K562 (cell line): ENCODE measurements around the gene RASGRP1. TPM values are rescaled to one million over a fixed set of nuclear protein-coding genes. Genes with fewer than 3 reads are reported as not detected.

Experiments used
- CBX2 ChIP-seq: fragments of 200-600 bp; sonication (generic); IDR thresholded peaks from one replicate; pipeline ENCODE4 v1.6.1; 2012; ENCODE audit warnings: mild to moderate bottlenecking, low read length, inconsistent platforms; ENCODE audit not compliant: insufficient read depth, poor library complexity, severe bottlenecking
- FOXJ3 ChIP-seq: sonication (generic); formaldehyde crosslinking; IDR thresholded peaks from 2 replicates; pipeline ENCODE4 v1.4.0; 2020; ENCODE audit warnings: mild to moderate bottlenecking, missing genetic modification reagents
- GMEB1 ChIP-seq: fragments of 250-450 bp; sonication (Bioruptor Pico); IDR thresholded peaks from 2 replicates; pipeline ENCODE4 v1.4.0; 2020; ENCODE audit warnings: mild to moderate bottlenecking
- HBP1 ChIP-seq: fragments of 450-650 bp; formaldehyde crosslinking; IDR thresholded peaks from 2 replicates; pipeline ENCODE4 v1.4.0; 2022; ENCODE audit warnings: missing genetic modification characterization
- HDAC1 ChIP-seq, 2 experiments: fragments of 450-650 bp; IDR thresholded peaks; 2 replicates each; pipeline ENCODE4 v1.6.1; 2016 to 2017; ENCODE audit warnings: inconsistent platforms in 1 of 2, mild to moderate bottlenecking in 1 of 2, moderate library complexity in 1 of 2
- HDAC2 ChIP-seq: fragments of 450-650 bp; IDR thresholded peaks from 2 replicates; pipeline ENCODE4 v1.6.1; 2016; ENCODE audit warnings: mild to moderate bottlenecking
- HNRNPL ChIP-seq: fragments of 200-400 bp; formaldehyde crosslinking; IDR thresholded peaks from 2 replicates; pipeline ENCODE4 v1.6.1; 2017; ENCODE audit warnings: low read depth, mild to moderate bottlenecking, low read length
- KAT2B ChIP-seq: IDR thresholded peaks from one replicate; pipeline ENCODE4 v1.6.1; 2012; ENCODE audit warnings: low read depth, mild to moderate bottlenecking, control low read depth, inconsistent platforms, low read length, moderate library complexity
- OTX1 ChIP-seq: fragments of 450-650 bp; formaldehyde crosslinking; IDR thresholded peaks from 2 replicates; pipeline ENCODE4 v1.4.0; 2022; ENCODE audit warnings: mild to moderate bottlenecking
- PHB2 ChIP-seq: fragments of 450-650 bp; IDR thresholded peaks from 2 replicates; pipeline ENCODE4 v1.6.1; 2017; ENCODE audit warnings: low read depth
- POLR3G ChIP-seq: IDR thresholded peaks from 2 replicates; pipeline ENCODE4 v1.6.1; 2011; ENCODE audit not compliant: insufficient read length, insufficient replicate concordance; ENCODE audit errors: extremely low read depth
- PRMT5 ChIP-seq: sonication (generic); formaldehyde crosslinking; IDR thresholded peaks from 2 replicates; pipeline ENCODE4 v1.5.0; 2020; ENCODE audit warnings: missing genetic modification reagents
- SIX5 ChIP-seq, 2 experiments: IDR thresholded peaks; 2 replicates each; pipeline ENCODE4 v1.6.1; 2011; ENCODE audit warnings: low read length in 2 of 2, borderline replicate concordance in 1 of 2, low read depth in 1 of 2, mild to moderate bottlenecking in 1 of 2, moderate library complexity in 1 of 2; ENCODE audit not compliant: insufficient read depth in 1 of 2
- ZC3H4 ChIP-seq: sonication (generic); formaldehyde crosslinking; IDR thresholded peaks from 2 replicates; pipeline ENCODE4 v1.9.0; 2021; ENCODE audit warnings: missing genetic modification reagents, borderline replicate concordance
- ZHX1 ChIP-seq: fragments of 150-350 bp; conservative IDR thresholded peaks from 2 replicates; pipeline ENCODE4 v1.6.1; 2014; ENCODE audit warnings: low read length
- ZNF282 ChIP-seq: sonication (generic); formaldehyde crosslinking; IDR thresholded peaks from 2 replicates; pipeline ENCODE4 v1.8.1; 2023; ENCODE audit warnings: missing genetic modification reagents
- ZNF586 ChIP-seq: fragments of 450-650 bp; formaldehyde crosslinking; conservative IDR thresholded peaks from 2 replicates; pipeline ENCODE4 v1.4.0; 2020; ENCODE audit warnings: mild to moderate bottlenecking, moderate library complexity
- polyA plus RNA-seq, 8 experiments: library from polyadenylated mRNA; depleted of rRNA in 4 of 8; stranded (reverse) in 5 of 8; unstranded in 3 of 8; fragments of >200 nt; fragmentation: Nextera tagmentation in 2 of 8; fragmentation: Illumina TruSeq in 1 of 8; extraction: Ambion mirVana in 2 of 8; extraction: Trizol in 1 of 8; gene quantifications; 2 replicates each; pipeline versions ENCODE4 v1.2.1 to v1.2.3, GENCODE V29; 2011 to 2014; ENCODE audit warnings: inconsistent platforms in 1 of 8, missing spikeins in 1 of 8
- total RNA-seq, 7 experiments: library from RNA; depleted of rRNA in 6 of 7; stranded (reverse); fragments of >200 nt in 6 of 7; fragmentation: Illumina TruSeq in 2 of 7; extraction: Trizol in 2 of 7; gene quantifications; 2 replicates each; pipeline versions ENCODE4 v1.2.1 to v1.2.3, GENCODE V29; 2011 to 2021; ENCODE audit warnings: low replicate concordance in 1 of 7
- TF ChIP-seq, protein P1 (sequence below): sonication (generic); formaldehyde crosslinking; IDR thresholded peaks from 2 replicates; pipeline ENCODE4 v1.4.0; 2020; ENCODE audit warnings: mild to moderate bottlenecking, missing genetic modification reagents

The RASGRP1 gene
- total and polyA plus RNA-seq, 9 of the 15 experiments (the other 6 are each of a cell fraction or from before 2014, with no cell fraction given) = 0.14 to 0.72 (median 0.31) TPM

- TF ChIP-seq SIX5 (IDR thresholded peaks at IDR 0.05; ENCODE audit: borderline replicate concordance in 1 of 2, insufficient read depth in 1 of 2, low read depth in 1 of 2, low read length in 2 of 2) (no peak), ZC3H4 (no peak), PHB2 (no peak), HDAC2 (no peak), POLR3G (no peak), ZHX1 (no peak), CBX2 (no peak), OTX1 (CRISPR knock-in tag) (no peak), FOXJ3 (CRISPR knock-in tag) (no peak), HDAC1 (IDR thresholded peaks at IDR 0.05) (peak in 1 of 2 experiments; percentile 37; a peak in 1 of 4 replicates), PRMT5 (CRISPR knock-in tag) (no peak), GMEB1 (CRISPR knock-in tag) (no peak), HNRNPL (peak; percentile 67; the same call in 1 of the 2 replicates), ZNF586 (CRISPR knock-in tag) (no peak), HBP1 (no peak), KAT2B (no peak), ZNF282 (CRISPR knock-in tag) (no peak)
- TF ChIP-seq, protein P1, sequence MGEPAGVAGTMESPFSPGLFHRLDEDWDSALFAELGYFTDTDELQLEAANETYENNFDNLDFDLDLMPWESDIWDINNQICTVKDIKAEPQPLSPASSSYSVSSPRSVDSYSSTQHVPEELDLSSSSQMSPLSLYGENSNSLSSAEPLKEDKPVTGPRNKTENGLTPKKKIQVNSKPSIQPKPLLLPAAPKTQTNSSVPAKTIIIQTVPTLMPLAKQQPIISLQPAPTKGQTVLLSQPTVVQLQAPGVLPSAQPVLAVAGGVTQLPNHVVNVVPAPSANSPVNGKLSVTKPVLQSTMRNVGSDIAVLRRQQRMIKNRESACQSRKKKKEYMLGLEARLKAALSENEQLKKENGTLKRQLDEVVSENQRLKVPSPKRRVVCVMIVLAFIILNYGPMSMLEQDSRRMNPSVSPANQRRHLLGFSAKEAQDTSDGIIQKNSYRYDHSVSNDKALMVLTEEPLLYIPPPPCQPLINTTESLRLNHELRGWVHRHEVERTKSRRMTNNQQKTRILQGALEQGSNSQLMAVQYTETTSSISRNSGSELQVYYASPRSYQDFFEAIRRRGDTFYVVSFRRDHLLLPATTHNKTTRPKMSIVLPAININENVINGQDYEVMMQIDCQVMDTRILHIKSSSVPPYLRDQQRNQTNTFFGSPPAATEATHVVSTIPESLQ = no peak
Measured at GRCh38 chr15:38563723-38564519, 693 bp downstream of the RASGRP1 start (continued).
